ENCODE measurements around the gene IFI27L2. TPM values are rescaled to one million over a fixed set of nuclear protein-coding genes. Genes with fewer than 3 reads are reported as not detected.

IFI27L2 gene
- total and polyA plus RNA-seq, 2 experiments from 2014 or later, result 23.4 to 38.5 TPM

DNA sequence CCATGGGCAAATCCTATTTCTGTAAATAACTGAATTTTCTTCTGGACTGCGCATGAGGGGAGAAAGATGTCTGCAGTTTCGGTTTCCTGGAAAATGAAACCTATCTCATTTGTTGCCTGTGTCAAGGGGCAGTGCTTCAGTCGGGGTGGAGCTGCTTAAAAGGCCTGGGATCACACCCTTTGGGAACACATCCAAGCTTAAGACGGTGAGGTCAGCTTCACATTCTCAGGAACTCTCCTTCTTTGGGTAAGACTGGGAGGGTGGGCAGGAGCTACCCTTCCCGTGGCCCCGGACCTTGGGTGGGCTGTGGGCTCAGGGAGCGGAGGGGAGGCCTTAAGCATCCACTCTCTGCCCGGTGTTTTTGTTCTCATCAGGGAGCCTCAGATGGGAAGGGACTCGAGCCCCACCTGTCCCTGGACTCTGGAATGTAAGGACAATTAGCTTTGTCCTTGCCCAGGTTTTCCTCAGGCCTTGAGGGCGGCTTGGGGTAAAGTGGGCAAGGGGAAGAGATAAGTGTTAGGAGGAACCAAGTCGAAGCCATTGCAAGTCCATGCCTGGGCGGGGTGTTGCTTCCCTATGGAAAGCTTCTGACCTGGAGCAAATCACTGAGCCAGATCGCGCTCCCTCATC, 18.7 kb downstream of the IFI27L2 start, which contains the start of gene IFI27:
Gene IFI27, plus strand, starts transcription at position 185 of the 630 bp plus-strand sequence.
- H3K4me1 ChIP-seq (ENCODE audit: insufficient read depth), result no peaks in the 10 kb centered on the region
- H3K4me2 ChIP-seq, result no peak within 1 kb of the TSS
- Mint-ChIP-seq H3K27ac (peak within 1 kb of the TSS; percentile 6; the same call in 1 of the 2 replicates), H3K27me3 (ENCODE audit: insufficient read depth, low read depth, poor library complexity) (peaks cover 1% of the 10 kb centered on the region), H3K9me3 (no peaks in the 10 kb centered on the region), H3K4me1 (peaks cover 15% of the 10 kb centered on the region), H3K4me3 (no peak within 1 kb of the TSS), H3K36me3 (ENCODE audit: low read depth) (no peaks in the 10 kb centered on the region)
- H3K27me3 ChIP-seq (ENCODE audit: insufficient read depth), result no peaks in the 10 kb centered on the region
- no peaks in the 10 kb centered on the region for H3F3A ChIP-seq (replicated peaks; ENCODE audit: low read depth)
- ATAC-seq, result peak; percentile 48
- H3K4me3 ChIP-seq, result no peak within 1 kb of the TSS
- TF ChIP-seq JUNB (IDR thresholded peaks at IDR 0.05; ENCODE audit: unreplicated experiment) (no peak), EZH2phosphoT487 (IDR thresholded peaks at IDR 0.05; ENCODE audit: unreplicated experiment) (no peak), NANOG (IDR thresholded peaks at IDR 0.05; ENCODE audit: borderline replicate concordance) (no peak), CREB1 (CRISPR knock-in tag; IDR thresholded peaks at IDR 0.05; ENCODE audit: low read depth) (no peak), EZH2 (IDR thresholded peaks at IDR 0.05; ENCODE audit: low read depth, unreplicated experiment) (no peak), POLR2AphosphoS5 (IDR thresholded peaks at IDR 0.05; ENCODE audit: low read depth) (no peak), ZNF331 (CRISPR knock-in tag; IDR thresholded peaks at IDR 0.05; ENCODE audit: low read depth) (no peak), ZNF114 (CRISPR knock-in tag; IDR thresholded peaks at IDR 0.05) (no peak), STAT1 (IDR thresholded peaks at IDR 0.05; ENCODE audit: unreplicated experiment) (no peak)
- TF ChIP-seq, protein P1, sequence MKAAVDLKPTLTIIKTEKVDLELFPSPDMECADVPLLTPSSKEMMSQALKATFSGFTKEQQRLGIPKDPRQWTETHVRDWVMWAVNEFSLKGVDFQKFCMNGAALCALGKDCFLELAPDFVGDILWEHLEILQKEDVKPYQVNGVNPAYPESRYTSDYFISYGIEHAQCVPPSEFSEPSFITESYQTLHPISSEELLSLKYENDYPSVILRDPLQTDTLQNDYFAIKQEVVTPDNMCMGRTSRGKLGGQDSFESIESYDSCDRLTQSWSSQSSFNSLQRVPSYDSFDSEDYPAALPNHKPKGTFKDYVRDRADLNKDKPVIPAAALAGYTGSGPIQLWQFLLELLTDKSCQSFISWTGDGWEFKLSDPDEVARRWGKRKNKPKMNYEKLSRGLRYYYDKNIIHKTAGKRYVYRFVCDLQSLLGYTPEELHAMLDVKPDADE (IDR thresholded peaks at IDR 0.05), result no peak
- TF ChIP-seq, protein P2, sequence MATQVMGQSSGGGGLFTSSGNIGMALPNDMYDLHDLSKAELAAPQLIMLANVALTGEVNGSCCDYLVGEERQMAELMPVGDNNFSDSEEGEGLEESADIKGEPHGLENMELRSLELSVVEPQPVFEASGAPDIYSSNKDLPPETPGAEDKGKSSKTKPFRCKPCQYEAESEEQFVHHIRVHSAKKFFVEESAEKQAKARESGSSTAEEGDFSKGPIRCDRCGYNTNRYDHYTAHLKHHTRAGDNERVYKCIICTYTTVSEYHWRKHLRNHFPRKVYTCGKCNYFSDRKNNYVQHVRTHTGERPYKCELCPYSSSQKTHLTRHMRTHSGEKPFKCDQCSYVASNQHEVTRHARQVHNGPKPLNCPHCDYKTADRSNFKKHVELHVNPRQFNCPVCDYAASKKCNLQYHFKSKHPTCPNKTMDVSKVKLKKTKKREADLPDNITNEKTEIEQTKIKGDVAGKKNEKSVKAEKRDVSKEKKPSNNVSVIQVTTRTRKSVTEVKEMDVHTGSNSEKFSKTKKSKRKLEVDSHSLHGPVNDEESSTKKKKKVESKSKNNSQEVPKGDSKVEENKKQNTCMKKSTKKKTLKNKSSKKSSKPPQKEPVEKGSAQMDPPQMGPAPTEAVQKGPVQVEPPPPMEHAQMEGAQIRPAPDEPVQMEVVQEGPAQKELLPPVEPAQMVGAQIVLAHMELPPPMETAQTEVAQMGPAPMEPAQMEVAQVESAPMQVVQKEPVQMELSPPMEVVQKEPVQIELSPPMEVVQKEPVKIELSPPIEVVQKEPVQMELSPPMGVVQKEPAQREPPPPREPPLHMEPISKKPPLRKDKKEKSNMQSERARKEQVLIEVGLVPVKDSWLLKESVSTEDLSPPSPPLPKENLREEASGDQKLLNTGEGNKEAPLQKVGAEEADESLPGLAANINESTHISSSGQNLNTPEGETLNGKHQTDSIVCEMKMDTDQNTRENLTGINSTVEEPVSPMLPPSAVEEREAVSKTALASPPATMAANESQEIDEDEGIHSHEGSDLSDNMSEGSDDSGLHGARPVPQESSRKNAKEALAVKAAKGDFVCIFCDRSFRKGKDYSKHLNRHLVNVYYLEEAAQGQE (IDR thresholded peaks at IDR 0.05; ENCODE audit: unreplicated experiment), result no peak
- TF ChIP-seq, protein P3, sequence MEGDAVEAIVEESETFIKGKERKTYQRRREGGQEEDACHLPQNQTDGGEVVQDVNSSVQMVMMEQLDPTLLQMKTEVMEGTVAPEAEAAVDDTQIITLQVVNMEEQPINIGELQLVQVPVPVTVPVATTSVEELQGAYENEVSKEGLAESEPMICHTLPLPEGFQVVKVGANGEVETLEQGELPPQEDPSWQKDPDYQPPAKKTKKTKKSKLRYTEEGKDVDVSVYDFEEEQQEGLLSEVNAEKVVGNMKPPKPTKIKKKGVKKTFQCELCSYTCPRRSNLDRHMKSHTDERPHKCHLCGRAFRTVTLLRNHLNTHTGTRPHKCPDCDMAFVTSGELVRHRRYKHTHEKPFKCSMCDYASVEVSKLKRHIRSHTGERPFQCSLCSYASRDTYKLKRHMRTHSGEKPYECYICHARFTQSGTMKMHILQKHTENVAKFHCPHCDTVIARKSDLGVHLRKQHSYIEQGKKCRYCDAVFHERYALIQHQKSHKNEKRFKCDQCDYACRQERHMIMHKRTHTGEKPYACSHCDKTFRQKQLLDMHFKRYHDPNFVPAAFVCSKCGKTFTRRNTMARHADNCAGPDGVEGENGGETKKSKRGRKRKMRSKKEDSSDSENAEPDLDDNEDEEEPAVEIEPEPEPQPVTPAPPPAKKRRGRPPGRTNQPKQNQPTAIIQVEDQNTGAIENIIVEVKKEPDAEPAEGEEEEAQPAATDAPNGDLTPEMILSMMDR (conservative IDR thresholded peaks at IDR 0.05; ENCODE audit: low read depth in 2 of 2), result no peak
- TF ChIP-seq, protein P4, sequence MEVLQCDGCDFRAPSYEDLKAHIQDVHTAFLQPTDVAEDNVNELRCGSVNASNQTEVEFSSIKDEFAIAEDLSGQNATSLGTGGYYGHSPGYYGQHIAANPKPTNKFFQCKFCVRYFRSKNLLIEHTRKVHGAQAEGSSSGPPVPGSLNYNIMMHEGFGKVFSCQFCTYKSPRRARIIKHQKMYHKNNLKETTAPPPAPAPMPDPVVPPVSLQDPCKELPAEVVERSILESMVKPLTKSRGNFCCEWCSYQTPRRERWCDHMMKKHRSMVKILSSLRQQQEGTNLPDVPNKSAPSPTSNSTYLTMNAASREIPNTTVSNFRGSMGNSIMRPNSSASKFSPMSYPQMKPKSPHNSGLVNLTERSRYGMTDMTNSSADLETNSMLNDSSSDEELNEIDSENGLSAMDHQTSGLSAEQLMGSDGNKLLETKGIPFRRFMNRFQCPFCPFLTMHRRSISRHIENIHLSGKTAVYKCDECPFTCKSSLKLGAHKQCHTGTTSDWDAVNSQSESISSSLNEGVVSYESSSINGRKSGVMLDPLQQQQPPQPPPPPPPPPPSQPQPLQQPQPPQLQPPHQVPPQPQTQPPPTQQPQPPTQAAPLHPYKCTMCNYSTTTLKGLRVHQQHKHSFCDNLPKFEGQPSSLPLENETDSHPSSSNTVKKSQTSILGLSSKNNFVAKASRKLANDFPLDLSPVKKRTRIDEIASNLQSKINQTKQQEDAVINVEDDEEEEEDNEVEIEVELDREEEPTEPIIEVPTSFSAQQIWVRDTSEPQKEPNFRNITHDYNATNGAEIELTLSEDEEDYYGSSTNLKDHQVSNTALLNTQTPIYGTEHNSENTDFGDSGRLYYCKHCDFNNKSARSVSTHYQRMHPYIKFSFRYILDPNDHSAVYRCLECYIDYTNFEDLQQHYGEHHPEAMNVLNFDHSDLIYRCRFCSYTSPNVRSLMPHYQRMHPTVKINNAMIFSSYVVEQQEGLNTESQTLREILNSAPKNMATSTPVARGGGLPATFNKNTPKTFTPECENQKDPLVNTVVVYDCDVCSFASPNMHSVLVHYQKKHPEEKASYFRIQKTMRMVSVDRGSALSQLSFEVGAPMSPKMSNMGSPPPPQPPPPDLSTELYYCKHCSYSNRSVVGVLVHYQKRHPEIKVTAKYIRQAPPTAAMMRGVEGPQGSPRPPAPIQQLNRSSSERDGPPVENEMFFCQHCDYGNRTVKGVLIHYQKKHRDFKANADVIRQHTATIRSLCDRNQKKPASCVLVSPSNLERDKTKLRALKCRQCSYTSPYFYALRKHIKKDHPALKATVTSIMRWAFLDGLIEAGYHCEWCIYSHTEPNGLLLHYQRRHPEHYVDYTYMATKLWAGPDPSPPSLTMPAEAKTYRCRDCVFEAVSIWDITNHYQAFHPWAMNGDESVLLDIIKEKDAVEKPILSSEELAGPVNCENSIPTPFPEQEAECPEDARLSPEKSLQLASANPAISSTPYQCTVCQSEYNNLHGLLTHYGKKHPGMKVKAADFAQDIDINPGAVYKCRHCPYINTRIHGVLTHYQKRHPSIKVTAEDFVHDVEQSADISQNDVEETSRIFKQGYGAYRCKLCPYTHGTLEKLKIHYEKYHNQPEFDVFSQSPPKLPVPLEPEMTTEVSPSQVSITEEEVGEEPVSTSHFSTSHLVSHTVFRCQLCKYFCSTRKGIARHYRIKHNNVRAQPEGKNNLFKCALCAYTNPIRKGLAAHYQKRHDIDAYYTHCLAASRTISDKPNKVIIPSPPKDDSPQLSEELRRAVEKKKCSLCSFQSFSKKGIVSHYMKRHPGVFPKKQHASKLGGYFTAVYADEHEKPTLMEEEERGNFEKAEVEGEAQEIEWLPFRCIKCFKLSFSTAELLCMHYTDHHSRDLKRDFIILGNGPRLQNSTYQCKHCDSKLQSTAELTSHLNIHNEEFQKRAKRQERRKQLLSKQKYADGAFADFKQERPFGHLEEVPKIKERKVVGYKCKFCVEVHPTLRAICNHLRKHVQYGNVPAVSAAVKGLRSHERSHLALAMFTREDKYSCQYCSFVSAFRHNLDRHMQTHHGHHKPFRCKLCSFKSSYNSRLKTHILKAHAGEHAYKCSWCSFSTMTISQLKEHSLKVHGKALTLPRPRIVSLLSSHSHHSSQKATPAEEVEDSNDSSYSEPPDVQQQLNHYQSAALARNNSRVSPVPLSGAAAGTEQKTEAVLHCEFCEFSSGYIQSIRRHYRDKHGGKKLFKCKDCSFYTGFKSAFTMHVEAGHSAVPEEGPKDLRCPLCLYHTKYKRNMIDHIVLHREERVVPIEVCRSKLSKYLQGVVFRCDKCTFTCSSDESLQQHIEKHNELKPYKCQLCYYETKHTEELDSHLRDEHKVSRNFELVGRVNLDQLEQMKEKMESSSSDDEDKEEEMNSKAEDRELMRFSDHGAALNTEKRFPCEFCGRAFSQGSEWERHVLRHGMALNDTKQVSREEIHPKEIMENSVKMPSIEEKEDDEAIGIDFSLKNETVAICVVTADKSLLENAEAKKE (CRISPR knock-in tag; IDR thresholded peaks at IDR 0.05), result no peak
- H2AFZ ChIP-seq, result no peak within 1 kb of the TSS
- no peaks in the 10 kb centered on the region for H4K20me1 ChIP-seq (replicated peaks; ENCODE audit: insufficient read depth)
- H3K9me2 ChIP-seq (ENCODE audit: insufficient read depth), result no peaks in the 10 kb centered on the region
- no peaks in the 10 kb centered on the region for H3K79me2 ChIP-seq (replicated peaks; ENCODE audit: insufficient read depth)
- no peak within 1 kb of the TSS; the same call in 1 of the 2 replicates for H3K27ac ChIP-seq (ENCODE audit: low read depth)
- no peak for DNase-seq (ENCODE audit: low spot score)
- H3K36me3 ChIP-seq (ENCODE audit: insufficient read depth), result no peaks in the 10 kb centered on the region
